IMR-90 (cell line): ENCODE data around the gene TCF12. TPM values are rescaled to one million over a fixed set of nuclear protein-coding genes. Genes with fewer than 3 reads are reported as not detected.

Experiments used
- ATAC-seq: fragments of 200-7000 bp; cut with Tn5 transposase; 2 replicates; pipeline ENCODE4 v1.9.1; 2020; ENCODE audit warnings: low read depth, mild to moderate bottlenecking, moderate library complexity
- BruUV-seq: library from RNA; stranded (reverse); fragments of 400-500 nt; replicated peaks from 2 replicates; lab custom pipeline; 2021; lab: Mats Ljungman, UMichigan
- CTCF ChIA-PET: fragments of 300-600 bp; formaldehyde crosslinking; extraction: SDS; loops from one replicate; lab custom pipeline; 2021; ENCODE audit warnings: antibody characterized with exemption; lab: Yijun Ruan, JAX
- POLR2A ChIA-PET: fragments of 300-600 bp; sonication (Branson Sonifier 250); formaldehyde crosslinking; loops from one replicate; lab custom pipeline; 2022; ENCODE audit warnings: antibody characterized with exemption; ENCODE audit not compliant: unreplicated experiment; lab: Charles Lee
- DNase-seq: peaks from one replicate; pipeline ENCODE4 v3.0.0; 2013
- H2AFZ ChIP-seq: replicated peaks from 2 replicates; pipeline ENCODE3; 2013; ENCODE audit warnings: low read length, mild to moderate bottlenecking; ENCODE audit not compliant: poor library complexity
- H2AK5ac ChIP-seq: 2 replicates; pipeline ENCODE4 v1.6.1; 2013; ENCODE audit warnings: low read depth, low read length, inconsistent platforms
- H2AK9ac ChIP-seq: replicated peaks from 2 replicates; pipeline ENCODE3; 2013; ENCODE audit warnings: mild to moderate bottlenecking, low read depth, low read length, moderate library complexity; ENCODE audit not compliant: poor library complexity
- H2BK120ac ChIP-seq: 2 replicates; pipeline ENCODE4 v1.6.1; 2013; ENCODE audit warnings: low read depth, low read length, inconsistent platforms
- H2BK15ac ChIP-seq: 3 replicates; pipeline ENCODE4 v1.6.1; 2013; ENCODE audit warnings: low read depth, low read length, inconsistent platforms
- H2BK20ac ChIP-seq: 2 replicates; pipeline ENCODE4 v1.6.1; 2013; ENCODE audit warnings: low read depth, mild to moderate bottlenecking, inconsistent platforms, low read length, moderate library complexity
- H2BK5ac ChIP-seq: 2 replicates; pipeline ENCODE4 v1.6.1; 2013; ENCODE audit warnings: mild to moderate bottlenecking, low read depth, low read length, inconsistent platforms; ENCODE audit not compliant: poor library complexity, severe bottlenecking
- H3K14ac ChIP-seq: replicated peaks from 2 replicates; pipeline ENCODE4 v1.6.1; 2013; ENCODE audit warnings: low read depth, low read length, inconsistent platforms
- H3K18ac ChIP-seq: 2 replicates; pipeline ENCODE4 v1.6.1; 2013; ENCODE audit warnings: low read depth, low read length, control low read depth
- H3K23ac ChIP-seq: 2 replicates; pipeline ENCODE4 v1.6.1; 2013; ENCODE audit warnings: low read depth, low read length, inconsistent platforms
- H3K27ac ChIP-seq: 2 replicates; pipeline ENCODE4 v1.5.1; 2013; ENCODE audit warnings: mild to moderate bottlenecking, control low read depth, low read length; ENCODE audit not compliant: insufficient read depth
- H3K27me3 ChIP-seq: 2 replicates; pipeline ENCODE4 v1.6.1; 2013; ENCODE audit warnings: low read length; ENCODE audit not compliant: control insufficient read depth, insufficient read depth
- H3K36me3 ChIP-seq: 2 replicates; pipeline ENCODE4 v1.6.1; 2013; ENCODE audit warnings: low read length, mixed read lengths; ENCODE audit not compliant: control insufficient read depth, insufficient read depth
- H3K4ac ChIP-seq: 2 replicates; pipeline ENCODE4 v1.6.1; 2013; ENCODE audit warnings: low read depth, low read length, inconsistent platforms
- H3K4me1 ChIP-seq: 2 replicates; pipeline ENCODE4 v1.6.1; 2013; ENCODE audit warnings: low read length, mixed read lengths; ENCODE audit not compliant: control insufficient read depth, insufficient read depth
- H3K4me2 ChIP-seq: 2 replicates; pipeline ENCODE4 v1.6.1; 2013; ENCODE audit warnings: low read depth, mild to moderate bottlenecking, control low read depth, low read length, moderate library complexity
- H3K4me3 ChIP-seq: 2 replicates; pipeline ENCODE4 v1.5.1; 2013; ENCODE audit warnings: low read depth, mild to moderate bottlenecking, control low read depth, low read length, moderate library complexity; ENCODE audit not compliant: insufficient read depth
- H3K56ac ChIP-seq: 2 replicates; pipeline ENCODE4 v1.6.1; 2013; ENCODE audit warnings: low read length, inconsistent platforms; ENCODE audit not compliant: insufficient read depth; ENCODE audit errors: extremely low read depth
- H3K79me1 ChIP-seq, 2 experiments: 2 replicates each; pipeline ENCODE4 v1.6.1; 2013; ENCODE audit warnings: low read length in 2 of 2, inconsistent platforms in 1 of 2, low read depth in 1 of 2
- H3K9ac ChIP-seq: 2 replicates; pipeline ENCODE4 v1.6.1; 2013; ENCODE audit warnings: low read depth, low read length, control low read depth
- H3K9me1 ChIP-seq: 2 replicates; pipeline ENCODE4 v1.6.1; 2013; ENCODE audit warnings: low read length, inconsistent platforms; ENCODE audit not compliant: insufficient read depth
- H3K9me3 ChIP-seq: 2 replicates; pipeline ENCODE4 v1.6.1; 2013; ENCODE audit warnings: low read length; ENCODE audit not compliant: control insufficient read depth, insufficient read depth
- H4K20me1 ChIP-seq: 2 replicates; pipeline ENCODE4 v1.6.1; 2013; ENCODE audit warnings: low read length, inconsistent platforms; ENCODE audit not compliant: insufficient read depth
- H4K5ac ChIP-seq: 2 replicates; pipeline ENCODE4 v1.6.1; 2013; ENCODE audit warnings: mild to moderate bottlenecking, low read depth, low read length, control low read depth
- H4K8ac ChIP-seq, 2 experiments: 2 replicates each; pipeline ENCODE4 v1.6.1; 2013; ENCODE audit warnings: low read depth in 2 of 2, low read length in 2 of 2, control low read depth in 1 of 2, inconsistent platforms in 1 of 2
- H4K91ac ChIP-seq: 2 replicates; pipeline ENCODE4 v1.6.1; 2013; ENCODE audit warnings: low read depth, low read length, inconsistent platforms; ENCODE audit not compliant: insufficient read depth
- MAFK ChIP-seq: IDR thresholded peaks from 2 replicates; pipeline ENCODE4 v1.6.1; 2012; ENCODE audit warnings: low read depth, low read length, improper control_type of control experiment
- NFE2L2 ChIP-seq: fragments of 150-350 bp; IDR thresholded peaks from 2 replicates; pipeline ENCODE4 v1.6.1; 2016; ENCODE audit warnings: low read depth, mild to moderate bottlenecking, low read length
- WGBS, 2 experiments: methylation state at CpG; one replicate each; pipeline versions ENCODE4 v1.1.5 to v1.1.7; 2013; ENCODE audit warnings: missing lambda C conversion rate in 2 of 2; ENCODE audit not compliant: insufficient read length in 1 of 2; ENCODE audit errors: extremely low coverage in 2 of 2; 5-methylcytosine and 5-hydroxymethylcytosine counted together
- dilution Hi-C: fragments of 300-500 bp; cut with HindIII; formaldehyde crosslinking; loops from one replicate; pipeline ENCODE4 v1.14.3; 2018; ENCODE audit warnings: low sequenced_read_pairs; ENCODE audit not compliant: unreplicated experiment
- in situ Hi-C: fragments of 300-500 bp; cut with MboI; formaldehyde crosslinking; loops from 3 replicates; pipeline ENCODE4 v1.14.3; 2019; ENCODE audit warnings: low sequenced_read_pairs, inconsistent platforms, mixed read lengths
- intact Hi-C: fragments of 100-400 bp; cut with micrococcal nuclease; formaldehyde crosslinking; loops from 2 replicates; pipeline ENCODE4 v1.10.0; 2022
- polyA plus RNA-seq, 3 experiments: library from polyadenylated mRNA; depleted of rRNA; stranded (reverse); fragments of >200 nt; gene quantifications; 2 replicates each; pipeline ENCODE4 v1.2.3, GENCODE V29; 2012; ENCODE audit warnings: low replicate concordance in 1 of 3
- total RNA-seq: library from RNA; depleted of rRNA; stranded (reverse); fragments of >200 nt; gene quantifications from 2 replicates; pipeline ENCODE4 v1.2.3, GENCODE V29; 2012

Gene TCF12
- total and polyA plus RNA-seq, 2 of the 4 experiments (the other 2 are of a cell fraction), result 79.4 to 160 TPM

DNA sequence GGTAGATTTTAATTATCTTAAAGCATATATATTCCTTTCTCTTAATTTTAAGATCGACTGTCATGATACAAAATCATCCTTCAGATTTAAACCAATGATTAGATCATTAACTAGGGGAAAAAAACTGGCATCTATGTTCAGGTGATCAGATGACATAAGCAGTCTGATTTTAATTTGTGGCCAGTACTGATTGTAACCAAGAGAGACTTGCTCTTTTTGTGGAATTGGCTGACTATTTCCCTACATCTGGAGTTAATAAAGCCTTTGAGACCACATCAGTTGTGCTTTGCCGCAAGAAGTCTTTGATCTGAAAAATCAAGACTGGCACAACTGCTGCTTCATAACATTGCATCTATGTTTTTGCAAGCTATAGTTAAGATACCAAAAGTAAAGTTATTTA is 309.5 kb downstream of the TCF12 start:
- no peak overlapping the region for H4K8ac ChIP-seq
- no peak overlapping the region for H4K91ac ChIP-seq
- no peak overlapping the region for H3K56ac ChIP-seq
- no peaks in the 10 kb centered on the region; the same call in 1 of the 2 replicates for H4K20me1 ChIP-seq
- no peak overlapping the region for H3K27ac ChIP-seq
- no TSS peak for BruUV-seq
- H2BK5ac ChIP-seq, result no peak overlapping the region
- no peak overlapping the region for H2BK20ac ChIP-seq
- H2AFZ ChIP-seq, result no peak overlapping the region
- no peak overlapping the region for H2AK5ac ChIP-seq
- intact Hi-C loops (no loop called here), dilution Hi-C loops (no loop called here), in situ Hi-C loops (no loop called here)
- H3K4ac ChIP-seq, result no peak overlapping the region
- TF ChIP-seq NFE2L2 (no peak), MAFK (no peak)
- no peaks in the 10 kb centered on the region for H3K9me1 ChIP-seq
- H3K4me2 ChIP-seq, result peak overlapping the region; percentile 29; the same call in 1 of the 2 replicates
- ATAC-seq, result peak; percentile 35; the same call in 1 of the 2 replicates
- ChIA-PET POLR2A (no interaction called here), CTCF (no interaction called here)
- H2BK120ac ChIP-seq, result no peak overlapping the region
- no CpG with 5 or more reads among the region's 2 CpGs for WGBS, 2 experiments
- no peaks in the 10 kb centered on the region for H3K27me3 ChIP-seq
- H3K79me1 ChIP-seq, result peaks cover 17 to 26% of the 10 kb centered on the region in 2 experiments
- H3K36me3 ChIP-seq, result peaks cover 4% of the 10 kb centered on the region
- DNase-seq, result peak; percentile 73
- no peak overlapping the region for H4K5ac ChIP-seq
- no peak overlapping the region for H3K9ac ChIP-seq
- H3K4me1 ChIP-seq, result peaks cover 3% of the 10 kb centered on the region; the same call in 1 of the 2 replicates
- no peaks in the 10 kb centered on the region for H3K9me3 ChIP-seq
- H2BK15ac ChIP-seq, result no peak overlapping the region
- no peak overlapping the region for H3K4me3 ChIP-seq
- H3K23ac ChIP-seq, result no peak overlapping the region
- no peak overlapping the region for H3K14ac ChIP-seq
- H3K18ac ChIP-seq, result no peak overlapping the region
- H2AK9ac ChIP-seq, result no peak overlapping the region
